ENCODE data around the gene KIF5C.

- no peak for TF ChIP-seq CTCF (IDR thresholded peaks at IDR 0.05)
- no peak for TF ChIP-seq POLR2A (IDR thresholded peaks at IDR 0.05)
Measured at GRCh38 chr2:148978706-148979105, 103.7 kb downstream of the KIF5C start.
